HEK293T (cell line): Measurements from ENCODE around the gene RBM17.

ENCODE experiments used
- BHLHE40 ChIP-seq: fragments of 450-650 bp; IDR thresholded peaks from 2 replicates; pipeline ENCODE4 v1.6.1; 2016; ENCODE audit warnings: mild to moderate bottlenecking, moderate library complexity, borderline replicate concordance
- ELF4 ChIP-seq: fragments of 450-650 bp; IDR thresholded peaks from 2 replicates; pipeline ENCODE4 v1.6.1; 2017; ENCODE audit warnings: antibody characterized with exemption
- FOXK2 ChIP-seq: fragments of 450-650 bp; IDR thresholded peaks from 2 replicates; pipeline ENCODE4 v1.6.1; 2016; ENCODE audit warnings: mild to moderate bottlenecking
- FOXM1 ChIP-seq: fragments of 450-650 bp; IDR thresholded peaks from 2 replicates; pipeline ENCODE4 v1.6.1; 2017; ENCODE audit warnings: mild to moderate bottlenecking, borderline replicate concordance
- HDGF ChIP-seq: fragments of 450-650 bp; IDR thresholded peaks from 2 replicates; pipeline ENCODE4 v1.6.1; 2017; ENCODE audit warnings: antibody characterized with exemption, borderline replicate concordance
- LEF1 ChIP-seq: fragments of 450-650 bp; IDR thresholded peaks from 2 replicates; pipeline ENCODE4 v1.6.1; 2017; ENCODE audit warnings: mild to moderate bottlenecking, borderline replicate concordance
- NFRKB ChIP-seq: fragments of 450-650 bp; IDR thresholded peaks from 2 replicates; pipeline ENCODE4 v1.6.1; 2016; ENCODE audit warnings: mild to moderate bottlenecking, moderate library complexity
- SP1 ChIP-seq: fragments of 450-650 bp; IDR thresholded peaks from 2 replicates; pipeline ENCODE4 v1.6.1; 2017
- SUZ12 ChIP-seq: fragments of 450-650 bp; IDR thresholded peaks from 2 replicates; pipeline ENCODE4 v1.6.1; 2016; ENCODE audit warnings: mild to moderate bottlenecking
- TARDBP ChIP-seq: fragments of 450-650 bp; IDR thresholded peaks from 2 replicates; pipeline ENCODE4 v1.6.1; 2016
- ZNF384 ChIP-seq: fragments of 450-650 bp; IDR thresholded peaks from 2 replicates; pipeline ENCODE4 v1.6.1; 2016

DNA sequence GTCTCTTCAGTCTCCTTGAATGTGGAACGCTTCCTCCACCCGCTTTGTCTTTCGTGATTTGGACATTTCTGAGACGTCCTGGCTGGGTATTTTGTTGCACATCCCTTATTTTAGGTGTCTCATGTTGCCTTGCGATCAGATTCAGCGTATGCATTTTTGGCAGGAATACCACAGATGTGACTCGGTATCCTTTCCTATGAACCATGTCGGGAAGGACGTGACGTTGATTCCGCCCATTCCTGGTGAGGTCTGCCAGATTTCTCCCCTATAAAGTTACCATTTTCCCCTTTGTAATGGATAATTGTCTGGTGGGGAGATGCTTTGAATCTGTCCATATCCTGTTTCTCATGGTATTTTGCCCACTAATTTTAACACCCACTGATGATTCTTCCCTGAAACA, 49.6 kb downstream of the RBM17 start:
- TF ChIP-seq TARDBP (no peak), NFRKB (no peak), SUZ12 (no peak), ELF4 (no peak), BHLHE40 (no peak), HDGF (no peak), FOXK2 (no peak), SP1 (no peak), ZNF384 (no peak), LEF1 (no peak), FOXM1 (no peak)
